Muscle of back (tissue), 13 donors: ENCODE measurements around the gene POLR2C. TPM values are rescaled to one million over a fixed set of nuclear protein-coding genes. Genes with fewer than 3 reads are reported as not detected.
"Not testable (repeated sequence)": the region's sequence is repeated elsewhere in the genome, so short reads cannot be mapped to it uniquely, and the experiment has no call there.

ENCODE experiments used
- DNase-seq, 3 donors: peaks; one replicate each; pipeline versions ENCODE4 v3.0.0 to v3.0.0-alpha.2; 2013
- long read RNA-seq, 9 donors: transcript quantifications; one replicate each; lab custom pipeline, GENCODE V29; 2026
- polyA plus RNA-seq, 10 donors: library from polyadenylated mRNA; unstranded; fragments of 120-200 nt; gene quantifications; one replicate each; pipeline ENCODE4 v1.2.1, GENCODE V29; 2013; ENCODE audit not compliant: insufficient read length in 10 of 10

Gene POLR2C
- 10 to 100 TPM; 41.6 to 53.7 (median 47.0) TPM for polyA plus RNA-seq
- long read RNA-seq, donor 1, transcript POLR2C-201 (9 exons, 2,057 nt), result major isoform, 24 of 26 reads
- long read RNA-seq, donor 1, partial matches to known transcripts, result 0 of 26 reads
- long read RNA-seq, donor 1, other reads (novel, unspliced or antisense), result 0 of 26 reads
- long read RNA-seq, donor 2, transcript POLR2C-201 (9 exons, 2,057 nt), result major isoform, 19 of 19 reads
- long read RNA-seq, donor 2, partial matches to known transcripts, result 0 of 19 reads
- long read RNA-seq, donor 2, other reads (novel, unspliced or antisense), result 0 of 19 reads
- long read RNA-seq, donor 3, result 0 reads
- long read RNA-seq, donor 4, transcript POLR2C-201 (9 exons, 2,057 nt), result major isoform, 20 of 21 reads
- long read RNA-seq, donor 4, partial matches to known transcripts, result 0 of 21 reads
- long read RNA-seq, donor 4, other reads (novel, unspliced or antisense), result 0 of 21 reads
- long read RNA-seq, donor 5, transcript POLR2C-201 (9 exons, 2,057 nt), result major isoform, 33 of 34 reads
- long read RNA-seq, donor 5, partial matches to known transcripts, result 0 of 34 reads
- long read RNA-seq, donor 5, other reads (novel, unspliced or antisense), result 0 of 34 reads
- long read RNA-seq, donor 6, transcript POLR2C-201 (9 exons, 2,057 nt), result major isoform, 20 of 30 reads
- long read RNA-seq, donor 6, partial matches to known transcripts, result 9 of 30 reads
- long read RNA-seq, donor 6, other reads (novel, unspliced or antisense), result 0 of 30 reads
- long read RNA-seq, donor 7, transcript POLR2C-201 (9 exons, 2,057 nt), result major isoform, 22 of 57 reads
- long read RNA-seq, donor 7, partial matches to known transcripts, result 32 of 57 reads
- long read RNA-seq, donor 7, other reads (novel, unspliced or antisense), result 0 of 57 reads
- long read RNA-seq, donor 8, transcript POLR2C-201 (9 exons, 2,057 nt), result major isoform, 14 of 20 reads
- long read RNA-seq, donor 8, partial matches to known transcripts, result 5 of 20 reads
- long read RNA-seq, donor 8, other reads (novel, unspliced or antisense), result 0 of 20 reads
- long read RNA-seq, donor 9, partial matches to known transcripts, result 7 of 8 reads
- long read RNA-seq, donor 9, other reads (novel, unspliced or antisense), result 0 of 8 reads

DNA sequence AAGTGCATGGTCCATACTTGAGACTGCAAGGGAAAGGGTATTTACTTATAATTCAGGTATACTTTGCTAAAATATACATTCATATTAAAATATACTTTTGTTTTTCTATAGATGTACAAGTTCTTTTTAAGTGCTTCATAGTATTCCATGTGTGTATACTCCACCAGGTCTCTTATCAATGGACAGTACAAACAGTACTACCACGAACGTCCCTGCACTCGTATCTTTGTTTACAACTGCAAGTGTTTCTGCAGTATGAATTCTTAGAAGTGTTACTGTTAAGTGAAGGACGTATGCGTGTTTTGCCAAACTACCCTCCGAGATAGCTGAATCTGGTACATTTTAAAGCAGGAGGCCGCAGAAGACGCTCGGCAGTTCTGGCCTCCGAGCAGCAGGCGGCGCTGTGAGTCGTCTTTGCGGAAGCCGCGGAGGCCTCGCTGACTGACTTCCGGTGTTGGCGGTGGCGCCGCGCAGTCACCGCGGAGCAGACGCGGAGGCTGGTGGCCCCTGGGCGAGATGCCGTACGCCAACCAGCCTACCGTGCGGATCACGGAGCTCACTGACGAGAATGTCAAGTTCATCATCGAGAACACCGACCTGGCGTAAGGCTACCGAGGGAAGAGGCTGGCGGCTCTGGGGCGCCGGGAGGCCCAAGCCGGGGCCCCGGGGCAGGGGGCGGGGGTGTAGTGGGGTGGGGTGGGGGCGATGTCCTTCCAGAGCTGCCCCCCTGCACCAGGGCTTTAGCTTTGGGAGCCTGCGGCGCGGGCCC, at the start of gene POLR2C:
Gene POLR2C (plus strand): TSS at position 471 of the 769 bp plus-strand sequence. CDS start 46 bp downstream, at position 517.
- peak; percentile 80 to 95 (median 91) for DNase-seq

- DNase-seq, result no peak
Observed at GRCh38 chr16:57413301-57413730, 49.2 kb upstream of the POLR2C start.

GRCh38 chr16:57413733-57414132, 48.7 kb upstream of the POLR2C start:
- no peak for DNase-seq

GRCh38 chr16:57416084-57416483, 46.4 kb upstream of the POLR2C start:
- DNase-seq, result no peak

DNA sequence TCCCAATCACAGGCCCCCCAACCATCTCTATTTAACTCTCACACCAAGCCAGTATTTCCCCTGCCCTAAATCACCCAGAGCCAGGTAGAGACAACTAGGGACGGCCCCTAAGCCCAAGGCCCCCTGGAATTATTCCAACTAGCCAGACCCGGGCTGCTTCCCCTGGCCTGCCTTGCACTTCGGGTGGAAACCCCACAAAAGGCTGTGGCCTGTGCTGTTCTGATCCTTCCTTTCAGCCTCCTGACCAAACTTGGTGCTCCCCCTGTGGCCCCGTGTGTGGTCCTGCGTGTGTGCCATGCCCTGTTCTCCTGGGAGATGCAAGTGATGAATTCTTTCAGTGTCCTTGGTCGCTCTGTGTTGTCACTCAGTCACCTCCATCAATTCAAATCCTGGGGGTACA, 43.0 kb upstream of the POLR2C start:
- no peak for DNase-seq

GRCh38 chr16:57422026-57422944, 40.2 kb upstream of the POLR2C start:
- DNase-seq, result peak; percentile 59 to 88 (median 78)

DNA sequence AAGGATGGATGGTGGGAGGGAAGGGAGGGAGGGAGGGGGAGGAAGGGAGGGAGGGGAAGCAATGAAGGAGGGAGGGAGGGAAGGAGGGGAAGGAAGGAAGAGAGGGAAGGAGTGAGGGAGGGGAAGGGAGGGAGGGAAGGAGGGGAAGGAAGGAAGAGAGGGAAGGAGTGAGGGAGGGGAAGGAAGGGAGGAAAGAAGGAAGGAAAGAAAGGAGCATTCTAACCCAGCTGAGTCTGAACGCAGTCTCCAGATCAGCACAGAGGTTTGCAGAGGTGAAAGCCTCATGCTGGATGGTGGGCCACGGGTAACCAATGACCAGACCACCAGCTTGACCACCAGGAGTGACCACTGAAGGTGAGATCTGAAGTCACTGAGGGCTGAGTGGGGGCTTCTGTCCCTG, 39.3 kb upstream of the POLR2C start:
- DNase-seq, result no peak

DNA sequence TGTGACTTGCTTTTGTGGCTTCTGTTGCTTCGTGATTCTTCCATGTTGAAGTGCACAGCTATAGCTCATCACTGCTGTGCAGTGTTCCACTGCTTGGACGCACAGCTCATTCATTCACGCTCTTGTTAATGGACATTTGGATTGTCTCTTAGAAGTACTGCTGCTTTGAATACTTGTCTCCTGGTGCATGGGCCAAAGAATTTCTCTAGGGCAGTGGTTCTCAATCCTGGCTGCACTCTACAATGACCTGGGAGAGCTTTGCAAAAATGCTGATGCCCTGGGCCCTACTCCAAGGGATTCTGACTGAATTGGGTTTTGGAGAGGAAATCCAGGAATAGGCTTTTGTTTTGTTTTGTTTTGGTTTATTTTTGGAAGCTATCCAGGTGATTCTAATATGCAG, 37.9 kb upstream of the POLR2C start:
- no peak for DNase-seq

GRCh38 chr16:57426356-57426755, 36.1 kb upstream of the POLR2C start:
- peak in 2 of 3 donors; percentile 33 to 44 for DNase-seq

GRCh38 chr16:57427307-57427706, 35.2 kb upstream of the POLR2C start:
- DNase-seq, result no peak

DNA sequence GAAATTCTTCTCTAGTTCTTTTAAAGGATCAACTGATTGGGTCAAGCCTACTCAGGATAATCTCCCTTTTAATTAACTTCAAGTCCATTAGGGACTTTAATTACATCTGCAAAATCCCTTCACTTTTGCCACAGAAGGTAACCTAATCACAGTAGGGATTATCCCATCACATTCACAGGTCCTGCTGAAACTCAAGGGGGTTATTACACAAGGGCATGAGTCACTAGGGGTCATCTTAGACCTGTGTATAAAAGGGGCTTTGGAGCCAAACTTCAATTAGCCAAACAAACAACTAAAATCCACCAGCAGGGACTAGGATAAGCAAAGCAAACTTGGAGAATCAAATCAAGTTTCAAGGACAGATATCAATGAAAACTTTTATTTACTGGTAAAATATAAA, 34.7 kb upstream of the POLR2C start:
- DNase-seq, result no peak

DNA sequence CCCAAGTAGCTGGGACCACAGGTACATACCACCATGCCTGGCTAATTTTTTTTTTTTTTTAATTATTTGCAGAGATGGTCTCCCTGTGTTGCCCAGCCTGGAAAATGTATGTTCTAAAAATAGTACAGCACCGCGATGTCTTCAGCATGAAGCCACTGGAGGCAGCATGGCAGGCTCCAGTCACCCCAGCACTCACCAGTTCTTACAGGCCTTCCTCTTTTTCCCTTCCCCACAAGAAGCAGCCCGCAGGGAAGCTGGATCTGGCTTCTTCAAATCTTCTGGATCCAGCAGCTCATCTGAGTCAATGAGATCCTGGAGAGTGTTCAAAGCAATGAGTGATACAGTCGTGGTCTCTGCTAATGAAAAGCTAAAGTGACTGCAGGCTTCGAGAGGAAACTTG, 31.5 kb upstream of the POLR2C start:
- no peak for DNase-seq

DNA sequence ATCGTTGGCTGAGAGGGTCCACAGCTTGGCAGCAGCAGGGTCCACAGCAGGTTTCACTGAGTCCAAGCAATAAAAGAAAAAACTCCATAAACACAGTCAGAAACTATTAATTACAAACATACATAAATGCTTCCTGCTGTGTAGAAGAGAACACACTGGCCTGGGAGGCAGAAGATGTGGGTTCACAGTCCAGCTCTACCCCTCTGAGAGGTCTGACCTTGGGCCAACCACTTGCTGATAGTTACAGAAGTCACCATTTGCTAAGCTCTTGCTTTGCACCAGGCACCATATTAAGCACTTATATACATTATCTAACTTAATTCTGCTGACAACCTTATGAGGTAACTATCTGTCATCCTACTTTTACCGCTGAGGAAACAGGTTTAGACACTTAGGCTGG, 30.0 kb upstream of the POLR2C start:
- DNase-seq, result no peak

GRCh38 chr16:57432989-57433388, 29.5 kb upstream of the POLR2C start:
- DNase-seq, result no peak

DNA sequence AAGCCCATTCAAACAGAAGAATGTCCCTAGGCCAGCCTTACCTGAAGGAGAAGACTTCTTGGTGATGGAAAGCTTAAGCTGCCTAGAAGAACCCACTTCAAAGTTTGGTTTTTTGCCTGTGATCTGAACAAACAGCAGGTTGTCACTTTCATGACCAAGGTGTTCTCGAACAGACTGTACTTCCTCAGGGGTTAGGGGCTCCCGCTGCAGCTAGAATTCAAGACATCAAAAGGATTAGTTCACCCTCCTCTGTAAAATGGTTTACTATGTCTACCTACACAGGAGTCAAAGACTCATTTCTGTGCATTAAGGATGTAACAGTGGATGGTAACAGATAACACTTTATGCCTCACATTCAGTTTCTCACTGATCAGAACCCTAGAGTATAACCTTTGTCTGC, 28.5 kb upstream of the POLR2C start:
- no peak for DNase-seq

DNA sequence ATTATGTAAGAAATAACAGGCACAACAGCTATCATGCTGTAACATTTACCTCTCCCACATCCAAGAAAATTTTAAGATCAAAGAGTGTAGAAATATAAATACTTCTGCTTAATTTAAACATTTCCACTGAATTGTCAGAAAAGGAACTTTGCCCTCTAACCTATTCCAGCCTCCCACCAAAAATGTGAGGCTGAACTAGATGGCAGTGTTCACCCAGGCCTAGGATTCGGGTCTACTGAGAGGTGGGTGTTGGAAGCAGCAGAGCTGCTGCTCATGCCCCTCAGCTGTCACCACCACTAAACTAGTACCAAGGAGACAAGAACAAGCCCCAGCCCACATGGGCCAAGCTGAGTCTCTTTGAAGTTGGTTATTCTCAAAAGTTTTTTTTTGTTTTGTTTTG, 26.6 kb upstream of the POLR2C start:
- no peak for DNase-seq

DNA sequence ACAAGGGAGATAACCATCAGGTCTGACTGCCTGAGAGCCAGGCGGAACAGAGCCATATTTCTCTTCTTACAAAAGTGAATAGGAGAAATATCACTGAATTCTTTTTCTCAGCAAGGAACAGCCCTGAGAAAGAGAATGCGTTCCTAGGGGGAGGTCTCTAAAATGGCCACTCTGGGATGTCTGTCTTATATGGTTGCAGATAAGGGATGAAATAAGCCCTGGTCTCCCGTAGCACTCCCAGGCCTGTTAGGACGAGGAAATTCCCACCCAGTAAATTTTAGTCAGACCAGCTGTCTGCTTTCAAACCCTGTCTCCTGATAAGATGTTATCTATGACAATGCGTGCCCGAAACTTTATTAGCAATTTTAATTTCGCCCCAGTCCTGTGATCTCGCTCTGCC, 22.5 kb upstream of the POLR2C start:
- DNase-seq, result not testable (repeated sequence)

DNA sequence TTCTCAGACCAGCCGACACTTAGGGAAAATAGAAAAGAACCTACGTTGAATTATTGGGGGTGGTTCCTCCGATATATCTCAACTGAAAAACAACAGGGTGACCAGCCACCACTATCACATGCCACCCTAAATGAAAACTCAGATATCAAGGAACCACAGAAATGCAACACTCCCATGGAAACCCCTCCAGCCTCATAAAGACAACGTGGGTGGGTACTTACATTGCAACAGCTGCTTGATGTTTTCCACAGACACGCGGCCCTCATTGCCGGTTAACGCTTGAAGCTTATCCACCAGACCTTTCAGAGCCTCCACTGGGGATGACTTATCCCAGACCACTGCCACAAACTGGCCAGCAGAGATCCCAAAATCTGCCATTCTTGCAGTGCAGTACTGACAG, 21.9 kb upstream of the POLR2C start:
- DNase-seq, result not testable (repeated sequence)

GRCh38 chr16:57444711-57445110, 17.8 kb upstream of the POLR2C start:
- DNase-seq, result no peak

DNA sequence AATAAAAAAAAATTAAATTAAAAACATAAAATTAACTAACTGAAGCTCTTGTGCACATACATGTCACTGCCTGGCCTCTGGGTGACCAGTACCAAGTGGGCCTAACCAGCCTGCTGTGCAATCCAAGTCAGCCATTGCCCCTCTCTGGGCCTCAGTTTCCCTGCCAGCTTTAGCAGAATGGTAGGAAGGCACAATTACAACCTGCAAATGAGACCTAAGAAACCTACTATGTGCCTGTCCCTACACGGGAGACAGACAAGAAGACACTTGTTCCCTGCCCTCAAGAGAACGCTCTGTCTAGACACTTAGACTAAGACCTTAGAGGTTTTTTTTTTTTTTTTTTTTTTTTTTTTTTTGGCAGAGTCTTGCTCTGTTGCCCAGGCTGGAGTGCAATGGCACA, 17.0 kb upstream of the POLR2C start:
- no peak for DNase-seq
